ENCODE measurements around the gene ITGB6. TPM values are rescaled to one million over a fixed set of nuclear protein-coding genes. Genes with fewer than 3 reads are reported as not detected.
"Not testable (repeated sequence)": the region's sequence is repeated elsewhere in the genome, so short reads cannot be mapped to it uniquely, and the experiment has no call there.

The ITGB6 gene
- total RNA-seq, 2 donors from 2014 or later: 13.2 to 24.6 TPM

DNA sequence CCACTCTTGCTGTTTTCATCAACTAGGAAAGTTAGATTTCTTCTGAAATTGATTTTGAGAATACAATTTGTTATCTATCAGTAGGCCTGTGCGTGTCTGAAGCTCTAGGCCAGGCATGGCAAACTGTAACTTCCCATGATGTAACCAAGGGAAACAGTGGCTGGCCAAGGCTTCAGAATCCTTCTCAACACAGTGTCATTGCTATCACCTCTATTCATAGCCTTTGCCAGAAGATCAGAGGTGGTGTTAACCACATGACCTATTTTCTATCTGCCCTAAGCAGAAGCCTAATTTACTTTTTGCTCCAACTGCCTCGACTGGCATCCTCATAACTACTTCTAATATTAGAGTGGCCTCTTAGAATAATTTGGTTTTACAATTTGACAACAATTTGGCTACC, 2.5 kb downstream of the ITGB6 start:
- no peak overlapping the region for H3K27ac ChIP-seq
- no peaks in the 10 kb centered on the region for H3K4me1 ChIP-seq
- no peak for DNase-seq
- TF ChIP-seq, protein P1, sequence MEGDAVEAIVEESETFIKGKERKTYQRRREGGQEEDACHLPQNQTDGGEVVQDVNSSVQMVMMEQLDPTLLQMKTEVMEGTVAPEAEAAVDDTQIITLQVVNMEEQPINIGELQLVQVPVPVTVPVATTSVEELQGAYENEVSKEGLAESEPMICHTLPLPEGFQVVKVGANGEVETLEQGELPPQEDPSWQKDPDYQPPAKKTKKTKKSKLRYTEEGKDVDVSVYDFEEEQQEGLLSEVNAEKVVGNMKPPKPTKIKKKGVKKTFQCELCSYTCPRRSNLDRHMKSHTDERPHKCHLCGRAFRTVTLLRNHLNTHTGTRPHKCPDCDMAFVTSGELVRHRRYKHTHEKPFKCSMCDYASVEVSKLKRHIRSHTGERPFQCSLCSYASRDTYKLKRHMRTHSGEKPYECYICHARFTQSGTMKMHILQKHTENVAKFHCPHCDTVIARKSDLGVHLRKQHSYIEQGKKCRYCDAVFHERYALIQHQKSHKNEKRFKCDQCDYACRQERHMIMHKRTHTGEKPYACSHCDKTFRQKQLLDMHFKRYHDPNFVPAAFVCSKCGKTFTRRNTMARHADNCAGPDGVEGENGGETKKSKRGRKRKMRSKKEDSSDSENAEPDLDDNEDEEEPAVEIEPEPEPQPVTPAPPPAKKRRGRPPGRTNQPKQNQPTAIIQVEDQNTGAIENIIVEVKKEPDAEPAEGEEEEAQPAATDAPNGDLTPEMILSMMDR (IDR thresholded peaks at IDR 0.05): no peak
- no peak overlapping the region for H3K9ac ChIP-seq (ENCODE audit: low read depth in 2 of 2, low read length in 2 of 2)
- intact Hi-C loops (cut with DNase I): no loop called here
- H3K27me3 ChIP-seq: no peaks in the 10 kb centered on the region
- no peaks in the 10 kb centered on the region for H3K9me3 ChIP-seq
- no peaks in the 10 kb centered on the region for H3K36me3 ChIP-seq
- no peak overlapping the region for H3K4me3 ChIP-seq

DNA sequence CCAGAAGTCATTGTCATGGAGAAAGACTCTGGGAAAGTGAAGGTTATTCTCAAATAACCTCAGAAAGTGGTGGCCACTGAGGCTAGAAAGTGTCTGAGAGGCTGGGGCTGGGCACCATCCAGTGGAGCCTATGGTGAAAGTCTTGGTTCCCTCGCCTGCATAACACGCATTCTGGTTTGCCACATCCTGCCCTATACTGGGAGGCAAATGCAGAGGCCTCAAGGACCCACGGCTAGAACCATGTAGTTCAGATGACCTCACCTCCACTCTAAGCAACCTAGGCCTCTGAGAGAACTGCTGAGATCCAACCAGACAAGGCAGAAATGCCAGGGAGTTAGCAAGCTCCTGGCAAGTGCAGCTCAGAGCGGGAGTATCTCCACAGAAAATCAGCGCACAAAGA, 5.1 kb downstream of the ITGB6 start:
- intact Hi-C loops (cut with DNase I): no loop called here
- H3K27ac ChIP-seq: no peak overlapping the region

GRCh38 chr2:160194351-160194750, 5.7 kb downstream of the ITGB6 start:
- Histone ChIP-seq H3K27me3 (no peaks in the 10 kb centered on the region), H3K36me3 (no peaks in the 10 kb centered on the region), H3K27ac (no peak overlapping the region), H3K9ac (ENCODE audit: low read depth in 2 of 2, low read length in 2 of 2) (no peak overlapping the region), H3K4me1 (no peaks in the 10 kb centered on the region), H3K4me3 (no peak overlapping the region), H3K9me3 (no peaks in the 10 kb centered on the region)
- intact Hi-C loops (cut with DNase I): no loop called here
- TF ChIP-seq, protein P1 (IDR thresholded peaks at IDR 0.05): no peak
- no peak for DNase-seq

More for the DNA sequence above, 5.1 kb downstream of the ITGB6 start:
- Histone ChIP-seq H3K36me3 (no peaks in the 10 kb centered on the region), H3K9ac (ENCODE audit: low read depth in 2 of 2, low read length in 2 of 2) (no peak overlapping the region), H3K9me3 (no peaks in the 10 kb centered on the region), H3K27me3 (no peaks in the 10 kb centered on the region), H3K4me1 (no peaks in the 10 kb centered on the region), H3K4me3 (no peak overlapping the region)
- TF ChIP-seq, protein P1 (IDR thresholded peaks at IDR 0.05): no peak
- no peak for DNase-seq

GRCh38 chr2:160181146-160181836, 18.8 kb downstream of the ITGB6 start:
- H3K27me3 ChIP-seq; H3K4me3 ChIP-seq; H3K4me1 ChIP-seq; intact Hi-C loops (cut with DNase I); H3K36me3 ChIP-seq; H3K9me3 ChIP-seq: not testable (repeated sequence)
- H3K9ac ChIP-seq (ENCODE audit: low read depth in 2 of 2, low read length in 2 of 2): peak overlapping the region in 1 of 2 donors; percentile 34
- DNase-seq: peak; percentile 73
- H3K27ac ChIP-seq: peak overlapping the region; percentile 55

DNA sequence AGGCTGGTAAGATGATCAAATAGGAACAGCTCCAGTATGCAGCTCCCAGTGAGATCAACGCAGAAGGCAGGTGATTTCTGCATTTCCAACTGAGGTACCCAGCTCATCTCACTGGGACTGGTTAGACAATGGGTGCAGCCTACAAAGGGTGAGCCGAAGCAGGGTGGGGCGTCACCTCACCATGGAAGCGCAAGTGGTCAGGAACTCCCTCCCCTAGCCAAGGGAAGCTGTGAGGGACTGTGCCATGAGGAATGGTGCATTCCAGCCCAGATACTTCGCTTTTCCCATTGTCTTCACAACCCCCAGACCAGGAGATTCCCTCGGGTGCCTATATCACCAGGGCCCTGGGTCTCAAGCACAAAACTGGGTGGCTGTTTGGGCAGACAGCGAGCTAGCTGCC, 19.4 kb downstream of the ITGB6 start:
- H3K36me3 ChIP-seq; H3K4me3 ChIP-seq; DNase-seq; H3K4me1 ChIP-seq; H3K9ac ChIP-seq (ENCODE audit: low read depth in 2 of 2, low read length in 2 of 2); H3K9me3 ChIP-seq; H3K27ac ChIP-seq; intact Hi-C loops (cut with DNase I); H3K27me3 ChIP-seq: not testable (repeated sequence)

GRCh38 chr2:160180172-160180571, 19.9 kb downstream of the ITGB6 start:
- no peaks in the 10 kb centered on the region for H3K27me3 ChIP-seq
- DNase-seq: no peak
- TF ChIP-seq, protein P1 (IDR thresholded peaks at IDR 0.05): no peak
- no peaks in the 10 kb centered on the region for H3K36me3 ChIP-seq
- no peak overlapping the region for H3K9ac ChIP-seq (ENCODE audit: low read depth in 2 of 2, low read length in 2 of 2)
- no peaks in the 10 kb centered on the region for H3K9me3 ChIP-seq
- H3K4me3 ChIP-seq: no peak overlapping the region
- intact Hi-C loops (cut with DNase I): no loop called here
- no peaks in the 10 kb centered on the region for H3K4me1 ChIP-seq
- no peak overlapping the region for H3K27ac ChIP-seq
